HL-60 (cell line): Measurements from ENCODE around the gene MMP1.

ENCODE experiments used
- GABPA ChIP-seq: IDR thresholded peaks from 2 replicates; pipeline ENCODE4 v1.6.1; 2012; ENCODE audit warnings: low read depth
- POLR2AphosphoS5 ChIP-seq: IDR thresholded peaks from 2 replicates; pipeline ENCODE4 v1.6.1; 2012; ENCODE audit warnings: low read depth
- SPI1 ChIP-seq: IDR thresholded peaks from 2 replicates; pipeline ENCODE4 v1.6.1; 2012; ENCODE audit warnings: low read depth, mild to moderate bottlenecking, borderline replicate concordance
- TF ChIP-seq, protein P1 (sequence below): IDR thresholded peaks from one replicate; pipeline ENCODE4 v1.5.1; 2011; ENCODE audit warnings: low read length, control low read depth, inconsistent platforms; ENCODE audit not compliant: insufficient read depth
- TF ChIP-seq, protein P2 (sequence below): IDR thresholded peaks from 2 replicates; pipeline ENCODE4 v1.6.1; 2012; ENCODE audit warnings: low read depth; ENCODE audit not compliant: insufficient replicate concordance

DNA sequence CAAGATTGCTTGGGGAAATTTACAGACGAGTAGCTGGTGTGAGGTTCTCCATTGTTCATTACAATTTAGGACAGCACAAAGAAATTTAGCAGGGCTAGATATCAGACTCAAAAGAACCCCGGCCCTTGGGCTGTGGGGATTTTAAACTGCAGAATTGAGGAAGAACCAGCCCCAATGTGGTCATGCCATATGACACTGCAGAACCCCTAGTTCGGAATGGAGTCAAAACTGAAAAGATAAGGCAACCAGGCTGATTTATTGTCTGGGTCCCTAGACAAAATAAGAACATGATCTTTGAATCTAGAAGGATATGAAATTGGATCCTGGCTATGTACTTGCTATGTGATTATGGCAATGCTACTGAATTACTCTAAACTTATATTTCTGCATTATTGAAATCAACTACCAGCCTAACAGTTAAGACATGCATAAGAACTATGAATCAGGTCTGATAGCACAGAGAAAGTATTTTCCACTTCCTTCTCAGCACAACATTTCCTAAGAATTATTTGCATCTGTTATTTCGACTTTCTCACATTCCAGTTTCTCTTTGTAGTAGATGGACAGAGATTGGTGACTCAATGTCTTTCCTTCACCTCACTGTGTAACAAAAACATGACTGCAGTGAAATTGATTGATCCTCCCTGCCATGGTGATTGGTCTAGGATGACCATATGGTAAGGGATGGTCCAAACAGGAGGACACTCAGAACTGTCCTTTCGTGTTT, 32.2 kb upstream of the MMP1 start:
- TF ChIP-seq, protein P1, sequence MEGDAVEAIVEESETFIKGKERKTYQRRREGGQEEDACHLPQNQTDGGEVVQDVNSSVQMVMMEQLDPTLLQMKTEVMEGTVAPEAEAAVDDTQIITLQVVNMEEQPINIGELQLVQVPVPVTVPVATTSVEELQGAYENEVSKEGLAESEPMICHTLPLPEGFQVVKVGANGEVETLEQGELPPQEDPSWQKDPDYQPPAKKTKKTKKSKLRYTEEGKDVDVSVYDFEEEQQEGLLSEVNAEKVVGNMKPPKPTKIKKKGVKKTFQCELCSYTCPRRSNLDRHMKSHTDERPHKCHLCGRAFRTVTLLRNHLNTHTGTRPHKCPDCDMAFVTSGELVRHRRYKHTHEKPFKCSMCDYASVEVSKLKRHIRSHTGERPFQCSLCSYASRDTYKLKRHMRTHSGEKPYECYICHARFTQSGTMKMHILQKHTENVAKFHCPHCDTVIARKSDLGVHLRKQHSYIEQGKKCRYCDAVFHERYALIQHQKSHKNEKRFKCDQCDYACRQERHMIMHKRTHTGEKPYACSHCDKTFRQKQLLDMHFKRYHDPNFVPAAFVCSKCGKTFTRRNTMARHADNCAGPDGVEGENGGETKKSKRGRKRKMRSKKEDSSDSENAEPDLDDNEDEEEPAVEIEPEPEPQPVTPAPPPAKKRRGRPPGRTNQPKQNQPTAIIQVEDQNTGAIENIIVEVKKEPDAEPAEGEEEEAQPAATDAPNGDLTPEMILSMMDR: no peak
- TF ChIP-seq, protein P2, sequence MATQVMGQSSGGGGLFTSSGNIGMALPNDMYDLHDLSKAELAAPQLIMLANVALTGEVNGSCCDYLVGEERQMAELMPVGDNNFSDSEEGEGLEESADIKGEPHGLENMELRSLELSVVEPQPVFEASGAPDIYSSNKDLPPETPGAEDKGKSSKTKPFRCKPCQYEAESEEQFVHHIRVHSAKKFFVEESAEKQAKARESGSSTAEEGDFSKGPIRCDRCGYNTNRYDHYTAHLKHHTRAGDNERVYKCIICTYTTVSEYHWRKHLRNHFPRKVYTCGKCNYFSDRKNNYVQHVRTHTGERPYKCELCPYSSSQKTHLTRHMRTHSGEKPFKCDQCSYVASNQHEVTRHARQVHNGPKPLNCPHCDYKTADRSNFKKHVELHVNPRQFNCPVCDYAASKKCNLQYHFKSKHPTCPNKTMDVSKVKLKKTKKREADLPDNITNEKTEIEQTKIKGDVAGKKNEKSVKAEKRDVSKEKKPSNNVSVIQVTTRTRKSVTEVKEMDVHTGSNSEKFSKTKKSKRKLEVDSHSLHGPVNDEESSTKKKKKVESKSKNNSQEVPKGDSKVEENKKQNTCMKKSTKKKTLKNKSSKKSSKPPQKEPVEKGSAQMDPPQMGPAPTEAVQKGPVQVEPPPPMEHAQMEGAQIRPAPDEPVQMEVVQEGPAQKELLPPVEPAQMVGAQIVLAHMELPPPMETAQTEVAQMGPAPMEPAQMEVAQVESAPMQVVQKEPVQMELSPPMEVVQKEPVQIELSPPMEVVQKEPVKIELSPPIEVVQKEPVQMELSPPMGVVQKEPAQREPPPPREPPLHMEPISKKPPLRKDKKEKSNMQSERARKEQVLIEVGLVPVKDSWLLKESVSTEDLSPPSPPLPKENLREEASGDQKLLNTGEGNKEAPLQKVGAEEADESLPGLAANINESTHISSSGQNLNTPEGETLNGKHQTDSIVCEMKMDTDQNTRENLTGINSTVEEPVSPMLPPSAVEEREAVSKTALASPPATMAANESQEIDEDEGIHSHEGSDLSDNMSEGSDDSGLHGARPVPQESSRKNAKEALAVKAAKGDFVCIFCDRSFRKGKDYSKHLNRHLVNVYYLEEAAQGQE: no peak
- no peak for TF ChIP-seq GABPA
- TF ChIP-seq POLR2AphosphoS5: no peak
- TF ChIP-seq SPI1: no peak
